MM.1S (cell line): ENCODE results near the gene TMEM225B.

Source experiments
- DNase-seq: peaks from one replicate; pipeline ENCODE4 v3.0.0-alpha.2; 2015
- H2AFZ ChIP-seq: fragments of 300-600 bp; sonication (generic); 2 replicates; pipeline ENCODE4 v1.6.0; 2016; ENCODE audit warnings: antibody characterized with exemption, low read length
- H3F3A ChIP-seq: fragments of 300-600 bp; sonication (generic); 2 replicates; pipeline ENCODE4 v1.6.1; 2016; ENCODE audit warnings: mild to moderate bottlenecking, antibody characterized with exemption, low read length, moderate library complexity, mixed read lengths; ENCODE audit not compliant: insufficient read depth
- H3K27ac ChIP-seq: fragments of 300-600 bp; sonication (generic); 2 replicates; pipeline ENCODE4 v1.5.1; 2016; ENCODE audit warnings: mild to moderate bottlenecking, low read length
- H3K27me3 ChIP-seq: fragments of 300-600 bp; sonication (generic); replicated peaks from 2 replicates; pipeline ENCODE4 v1.6.0; 2016; ENCODE audit warnings: low read length; ENCODE audit not compliant: insufficient read depth
- H3K36me3 ChIP-seq: fragments of 300-600 bp; sonication (generic); replicated peaks from 2 replicates; pipeline ENCODE4 v1.6.1; 2016; ENCODE audit warnings: mild to moderate bottlenecking, low read length, mixed read lengths; ENCODE audit not compliant: insufficient read depth
- H3K4me1 ChIP-seq: fragments of 300-600 bp; sonication (generic); 2 replicates; pipeline ENCODE4 v1.6.1; 2016; ENCODE audit warnings: low read length, mixed read lengths
- H3K4me2 ChIP-seq: fragments of 300-600 bp; sonication (generic); 2 replicates; pipeline ENCODE4 v1.6.0; 2016; ENCODE audit warnings: low read depth, low read length
- H3K4me3 ChIP-seq: fragments of 300-600 bp; sonication (generic); 2 replicates; pipeline ENCODE4 v1.5.1; 2016; ENCODE audit warnings: low read length, mixed read lengths
- H3K79me2 ChIP-seq: fragments of 300-600 bp; sonication (generic); 2 replicates; pipeline ENCODE4 v1.6.1; 2016; ENCODE audit warnings: mixed run types, low read length, mixed read lengths
- H3K9ac ChIP-seq: fragments of 300-600 bp; sonication (generic); 2 replicates; pipeline ENCODE4 v1.6.1; 2016; ENCODE audit warnings: low read length, mixed read lengths
- H3K9me2 ChIP-seq: fragments of 300-600 bp; sonication (generic); replicated peaks from 2 replicates; pipeline ENCODE4 v1.6.1; 2016; ENCODE audit warnings: mild to moderate bottlenecking, low read length, mixed read lengths; ENCODE audit not compliant: insufficient read depth
- H3K9me3 ChIP-seq: fragments of 300-600 bp; sonication (generic); replicated peaks from 2 replicates; pipeline ENCODE4 v1.6.1; 2016; ENCODE audit warnings: mild to moderate bottlenecking, low read length, mixed read lengths; ENCODE audit not compliant: insufficient read depth
- H4K20me1 ChIP-seq: fragments of 300-600 bp; sonication (generic); 2 replicates; pipeline ENCODE4 v1.6.1; 2016; ENCODE audit warnings: mild to moderate bottlenecking, low read length, moderate library complexity, mixed read lengths; ENCODE audit not compliant: insufficient read depth
- EZH2 ChIP-seq: fragments of 300-600 bp; sonication (generic); optimal IDR thresholded peaks from 2 replicates; pipeline ENCODE3; 2017; ENCODE audit warnings: low read depth, mild to moderate bottlenecking, antibody characterized with exemption, low read length, mixed read lengths
- EZH2phosphoT487 ChIP-seq: fragments of 300-600 bp; sonication (generic); IDR thresholded peaks from 2 replicates; pipeline ENCODE4 v1.6.1; 2018; ENCODE audit warnings: antibody characterized with exemption, low read length
- TF ChIP-seq, protein P1 (sequence below): fragments of 300-600 bp; sonication (generic); IDR thresholded peaks from 2 replicates; pipeline ENCODE4 v1.5.1; 2016; ENCODE audit warnings: antibody characterized with exemption, low read length, mixed read lengths

The TMEM225B gene

DNA sequence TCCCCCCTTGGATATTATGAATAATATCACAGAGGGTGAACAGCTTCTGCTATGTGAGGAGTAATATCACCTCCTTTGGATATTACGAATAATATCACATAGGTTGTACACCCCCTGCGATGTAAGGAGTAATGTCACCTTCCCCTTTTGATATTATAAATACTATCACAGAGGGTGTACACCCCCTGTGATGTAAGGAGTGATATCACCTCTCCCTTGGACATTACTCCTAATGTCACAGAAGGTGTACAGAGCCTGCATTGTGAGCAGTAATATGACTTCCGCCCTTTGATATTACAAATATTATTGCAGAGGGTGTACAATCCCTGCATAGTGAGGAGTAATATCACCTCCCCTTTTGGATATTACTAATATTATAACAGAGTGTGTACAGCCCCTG, 9.2 kb upstream of the TMEM225B start:
- Histone ChIP-seq H4K20me1 (no peaks in the 10 kb centered on the region), H3K9ac (no peak overlapping the region)

DNA sequence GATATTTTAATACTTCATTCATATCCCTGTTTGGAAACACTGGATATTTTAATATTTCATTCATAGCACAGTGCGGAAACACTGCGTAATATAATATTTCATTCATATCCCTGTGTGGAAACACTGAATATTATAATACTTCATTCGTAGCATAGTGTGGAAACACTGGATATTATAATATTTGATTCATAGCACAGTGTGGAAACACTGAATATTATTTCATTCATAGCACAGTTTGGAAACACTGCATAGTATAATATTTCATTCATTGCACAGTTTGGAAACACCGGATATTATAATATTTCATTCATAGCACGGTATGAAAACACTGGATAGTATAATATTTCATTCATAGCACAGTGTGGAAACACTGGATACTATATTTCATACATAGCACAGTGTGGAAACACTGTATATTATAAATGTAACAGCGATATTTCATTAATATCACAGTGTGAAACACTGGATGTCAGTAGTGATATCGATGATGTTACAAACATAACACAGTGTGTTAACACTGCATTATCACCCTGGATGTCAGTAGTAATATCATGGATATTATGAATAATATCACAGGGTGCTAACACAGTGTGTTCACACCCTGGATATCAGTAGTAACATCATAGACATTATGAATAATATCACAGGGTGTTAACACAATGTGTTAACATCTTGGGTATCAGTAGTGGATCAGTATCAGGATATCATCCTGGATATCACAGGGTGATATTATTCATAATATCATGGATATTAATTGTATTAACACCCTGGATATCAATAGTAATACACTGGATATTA, 2.9 kb upstream of the TMEM225B start:
- Histone ChIP-seq H2AFZ (no peak overlapping the region), H3K4me3 (no peak overlapping the region), H4K20me1 (no peaks in the 10 kb centered on the region), H3K4me1 (no peaks in the 10 kb centered on the region), H3K9me3 (no peaks in the 10 kb centered on the region), H3F3A (no peaks in the 10 kb centered on the region), H3K36me3 (no peaks in the 10 kb centered on the region), H3K9me2 (no peaks in the 10 kb centered on the region), H3K9ac (no peak overlapping the region), H3K27me3 (no peaks in the 10 kb centered on the region), H3K4me2 (no peak overlapping the region), H3K27ac (no peak overlapping the region), H3K79me2 (no peaks in the 10 kb centered on the region)
- DNase-seq, result no peak
- TF ChIP-seq, protein P1, sequence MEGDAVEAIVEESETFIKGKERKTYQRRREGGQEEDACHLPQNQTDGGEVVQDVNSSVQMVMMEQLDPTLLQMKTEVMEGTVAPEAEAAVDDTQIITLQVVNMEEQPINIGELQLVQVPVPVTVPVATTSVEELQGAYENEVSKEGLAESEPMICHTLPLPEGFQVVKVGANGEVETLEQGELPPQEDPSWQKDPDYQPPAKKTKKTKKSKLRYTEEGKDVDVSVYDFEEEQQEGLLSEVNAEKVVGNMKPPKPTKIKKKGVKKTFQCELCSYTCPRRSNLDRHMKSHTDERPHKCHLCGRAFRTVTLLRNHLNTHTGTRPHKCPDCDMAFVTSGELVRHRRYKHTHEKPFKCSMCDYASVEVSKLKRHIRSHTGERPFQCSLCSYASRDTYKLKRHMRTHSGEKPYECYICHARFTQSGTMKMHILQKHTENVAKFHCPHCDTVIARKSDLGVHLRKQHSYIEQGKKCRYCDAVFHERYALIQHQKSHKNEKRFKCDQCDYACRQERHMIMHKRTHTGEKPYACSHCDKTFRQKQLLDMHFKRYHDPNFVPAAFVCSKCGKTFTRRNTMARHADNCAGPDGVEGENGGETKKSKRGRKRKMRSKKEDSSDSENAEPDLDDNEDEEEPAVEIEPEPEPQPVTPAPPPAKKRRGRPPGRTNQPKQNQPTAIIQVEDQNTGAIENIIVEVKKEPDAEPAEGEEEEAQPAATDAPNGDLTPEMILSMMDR, result no peak
- TF ChIP-seq EZH2phosphoT487 (no peak), EZH2 (no peak)

More for the DNA sequence above, 9.2 kb upstream of the TMEM225B start:
- H3K36me3 ChIP-seq, result no peaks in the 10 kb centered on the region
- no peaks in the 10 kb centered on the region for H3K27me3 ChIP-seq
- no peaks in the 10 kb centered on the region for H3F3A ChIP-seq
- no peak overlapping the region for H3K27ac ChIP-seq
- H3K4me1 ChIP-seq, result no peaks in the 10 kb centered on the region
- H3K9me3 ChIP-seq, result no peaks in the 10 kb centered on the region
- H2AFZ ChIP-seq, result no peak overlapping the region
- DNase-seq, result no peak
- TF ChIP-seq EZH2, result no peak
- TF ChIP-seq EZH2phosphoT487, result no peak
- TF ChIP-seq, protein P1, result no peak
- H3K4me2 ChIP-seq, result no peak overlapping the region
- H3K4me3 ChIP-seq, result no peak overlapping the region
- no peaks in the 10 kb centered on the region for H3K79me2 ChIP-seq
- H3K9me2 ChIP-seq, result no peaks in the 10 kb centered on the region

DNA sequence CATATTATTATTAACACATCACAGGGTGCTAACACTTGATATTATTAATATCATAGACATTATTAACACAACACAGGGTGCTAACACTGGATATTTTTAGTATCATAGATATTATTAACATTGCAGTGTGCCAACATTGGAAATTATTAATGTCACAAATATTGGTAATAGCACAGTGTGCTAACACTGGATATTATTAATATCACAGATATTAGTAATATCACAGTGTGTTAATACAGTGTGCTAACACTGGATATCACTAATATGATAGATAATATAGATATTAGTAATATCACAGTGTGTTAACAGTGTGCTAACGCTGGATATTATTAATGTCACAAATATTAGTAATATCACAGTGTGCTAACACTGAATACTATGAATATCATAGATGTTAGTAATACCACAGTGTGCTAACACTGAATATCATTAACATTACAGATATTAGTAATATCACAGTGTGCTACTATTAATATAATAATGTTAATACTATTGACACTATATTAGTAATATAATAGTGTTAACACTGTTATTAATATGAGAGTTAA, 1.6 kb upstream of the TMEM225B start:
- no peak for DNase-seq

More for the DNA sequence above, 1.6 kb upstream of the TMEM225B start:
- H2AFZ ChIP-seq, result no peak overlapping the region
- no peaks in the 10 kb centered on the region for H3K4me1 ChIP-seq
- no peak overlapping the region for H3K9ac ChIP-seq
- no peak overlapping the region for H3K4me3 ChIP-seq
- H3K9me2 ChIP-seq, result no peaks in the 10 kb centered on the region
- H4K20me1 ChIP-seq, result no peaks in the 10 kb centered on the region
- H3K36me3 ChIP-seq, result no peaks in the 10 kb centered on the region
- no peak overlapping the region for H3K27ac ChIP-seq
- no peaks in the 10 kb centered on the region for H3F3A ChIP-seq
- H3K4me2 ChIP-seq, result no peak overlapping the region
- no peak for TF ChIP-seq EZH2phosphoT487
- TF ChIP-seq EZH2, result no peak
- TF ChIP-seq, protein P1, result no peak
- no peaks in the 10 kb centered on the region for H3K79me2 ChIP-seq
- H3K9me3 ChIP-seq, result no peaks in the 10 kb centered on the region
- H3K27me3 ChIP-seq, result no peaks in the 10 kb centered on the region
